GM12878 (cell line): ENCODE results near the gene EPB41L4A. TPM values are rescaled to one million over a fixed set of nuclear protein-coding genes. Genes with fewer than 3 reads are reported as not detected.
A peak's percentile ranks its signal among the peaks of the same experiment; 100 is the strongest.

Experiments
- BCL11A ChIP-seq: IDR thresholded peaks from 2 replicates; pipeline ENCODE4 v1.6.1; 2011; ENCODE audit warnings: low read depth, low read length
- BCLAF1 ChIP-seq: fragments of 450-650 bp; IDR thresholded peaks from 2 replicates; pipeline ENCODE4 v1.6.1; 2017; ENCODE audit warnings: antibody characterized with exemption, mild to moderate bottlenecking, moderate library complexity
- CREM ChIP-seq: IDR thresholded peaks from 2 replicates; pipeline ENCODE4 v1.6.1; 2014; ENCODE audit warnings: antibody characterized with exemption, low read depth
- E2F4 ChIP-seq: IDR thresholded peaks from 2 replicates; pipeline ENCODE4 v1.6.1; 2012; ENCODE audit warnings: low read depth, low read length, improper control_type of control experiment
- EED ChIP-seq: sonication (generic); IDR thresholded peaks from 2 replicates; pipeline ENCODE4 v1.6.1; 2016; ENCODE audit warnings: antibody characterized with exemption, low read depth
- ESRRA ChIP-seq: IDR thresholded peaks from 2 replicates; pipeline ENCODE4 v1.6.1; 2012; ENCODE audit warnings: mild to moderate bottlenecking, low read length, improper control_type of control experiment
- EZH2 ChIP-seq: IDR thresholded peaks from 2 replicates; pipeline ENCODE4 v1.6.1; 2012; ENCODE audit warnings: low read depth, mild to moderate bottlenecking, control low read depth, inconsistent platforms, low read length, borderline replicate concordance; ENCODE audit not compliant: control insufficient read depth
- FOXK2 ChIP-seq: fragments of 450-650 bp; IDR thresholded peaks from 2 replicates; pipeline ENCODE4 v1.6.1; 2017; ENCODE audit warnings: mild to moderate bottlenecking, moderate library complexity
- NFIC ChIP-seq: IDR thresholded peaks from 2 replicates; pipeline ENCODE4 v1.6.1; 2012; ENCODE audit warnings: low read depth, mild to moderate bottlenecking, inconsistent platforms, low read length, moderate library complexity
- PAX8 ChIP-seq: fragments of 450-650 bp; IDR thresholded peaks from 2 replicates; pipeline ENCODE4 v1.6.1; 2017; ENCODE audit warnings: mild to moderate bottlenecking, moderate library complexity
- POLR2AphosphoS2 ChIP-seq: IDR thresholded peaks from 2 replicates; pipeline ENCODE4 v1.6.1; 2011; ENCODE audit warnings: low read depth, mild to moderate bottlenecking, low read length, improper control_type of control experiment, moderate library complexity
- SREBF2 ChIP-seq: IDR thresholded peaks from 2 replicates; pipeline ENCODE4 v1.6.1; 2012; ENCODE audit warnings: mild to moderate bottlenecking, low read length
- STAT1 ChIP-seq: fragments of 450-650 bp; conservative IDR thresholded peaks from 2 replicates; pipeline ENCODE4 v1.6.1; 2014; ENCODE audit warnings: antibody characterized with exemption, mild to moderate bottlenecking
- ZNF217 ChIP-seq: fragments of 450-650 bp; IDR thresholded peaks from 2 replicates; pipeline ENCODE4 v1.6.1; 2017; ENCODE audit warnings: antibody characterized with exemption, mild to moderate bottlenecking
- polyA plus RNA-seq, 11 experiments: library from polyadenylated mRNA; depleted of rRNA in 4 of 11; unstranded in 6 of 11; stranded (reverse) in 5 of 11; fragments of >200 nt; fragmentation: Nextera tagmentation in 4 of 11; fragmentation: Illumina TruSeq in 1 of 11; extraction: Ambion mirVana in 4 of 11; extraction: Trizol in 1 of 11; gene quantifications; 1 replicate in 1 of 11; 2 replicates in 10 of 11; pipeline versions ENCODE4 v1.2.1 to v1.2.3, GENCODE V29; 2011 to 2016; ENCODE audit warnings: inconsistent platforms in 2 of 11, missing spikeins in 2 of 11, low read depth in 1 of 11
- total RNA-seq, 4 experiments: library from RNA; depleted of rRNA in 3 of 4; stranded (reverse); fragments of >200 nt in 3 of 4; fragmentation: Illumina TruSeq in 1 of 4; extraction: Trizol in 1 of 4; gene quantifications; 2 replicates each; pipeline versions ENCODE4 v1.2.1 to v1.2.3, GENCODE V29; 2013 to 2021
- TF ChIP-seq, protein P1 (sequence below): IDR thresholded peaks from 2 replicates; pipeline ENCODE4 v1.6.1; 2011; ENCODE audit warnings: low read depth, mild to moderate bottlenecking, low read length, moderate library complexity, borderline replicate concordance; ENCODE audit errors: extremely low read depth
- TF ChIP-seq, protein P2 (sequence below): fragments of 450-650 bp; IDR thresholded peaks from 2 replicates; pipeline ENCODE4 v1.6.1; 2017; ENCODE audit warnings: mild to moderate bottlenecking, low read depth, inconsistent platforms; ENCODE audit not compliant: poor library complexity, severe bottlenecking
- TF ChIP-seq, protein P3 (sequence below): fragments of 150-350 bp; IDR thresholded peaks from 2 replicates; pipeline ENCODE4 v1.6.1; 2016; ENCODE audit warnings: low read depth, low read length
- TF ChIP-seq, protein P4 (sequence below): IDR thresholded peaks from 2 replicates; pipeline ENCODE4 v1.6.1; 2012; ENCODE audit warnings: low read length, inconsistent platforms

EPB41L4A gene
- total and polyA plus RNA-seq, 10 of the 15 experiments (the other 5 are each of a cell fraction or from before 2014, with no cell fraction given), result 0.10 to 0.67 (median 0.30) TPM

DNA sequence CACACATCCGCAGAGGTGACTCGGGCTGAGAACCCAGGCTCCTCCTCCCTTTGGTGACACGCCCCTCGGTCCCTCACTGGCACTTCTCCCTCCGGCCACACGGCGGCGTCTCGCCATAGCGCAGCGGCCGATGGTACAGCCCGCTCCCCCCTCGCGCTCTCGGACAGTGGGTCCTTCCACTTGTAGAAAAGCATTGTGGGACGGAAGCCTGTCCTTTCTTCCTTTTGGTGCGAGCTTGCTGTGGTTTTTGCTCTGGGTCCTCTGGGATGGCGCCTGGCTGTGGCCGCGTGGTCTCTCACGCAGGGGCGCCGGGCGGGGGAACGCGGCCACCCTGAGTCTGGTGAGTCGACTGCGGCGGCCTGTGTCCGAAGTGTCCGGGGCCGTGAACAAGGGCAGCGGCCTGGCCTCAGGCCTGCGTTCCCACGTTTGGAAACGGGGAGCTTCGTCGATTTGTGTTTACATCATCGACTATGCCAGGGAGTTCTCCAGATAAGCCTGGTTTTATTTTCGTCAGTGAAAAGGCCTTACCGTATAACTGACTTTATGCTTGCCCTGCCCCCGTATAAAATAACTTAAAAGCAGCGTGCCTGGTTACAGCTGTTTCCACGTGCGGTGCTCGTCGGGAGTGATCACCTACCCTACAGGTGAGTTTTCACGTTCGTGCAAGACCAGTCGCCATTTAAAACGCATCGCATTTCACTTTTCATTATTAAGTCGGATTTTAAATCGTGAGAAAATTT, 258.3 kb downstream of the EPB41L4A start (continued):
- TF ChIP-seq POLR2AphosphoS2, result peak; percentile 80; the same call in 1 of the 2 replicates
- no peak for TF ChIP-seq ESRRA
- TF ChIP-seq NFIC, result no peak
- TF ChIP-seq, protein P1, sequence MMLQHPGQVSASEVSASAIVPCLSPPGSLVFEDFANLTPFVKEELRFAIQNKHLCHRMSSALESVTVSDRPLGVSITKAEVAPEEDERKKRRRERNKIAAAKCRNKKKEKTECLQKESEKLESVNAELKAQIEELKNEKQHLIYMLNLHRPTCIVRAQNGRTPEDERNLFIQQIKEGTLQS, result no peak
- TF ChIP-seq E2F4, result peak; percentile 73
- peak; percentile 96 for TF ChIP-seq STAT1
- TF ChIP-seq, protein P2, sequence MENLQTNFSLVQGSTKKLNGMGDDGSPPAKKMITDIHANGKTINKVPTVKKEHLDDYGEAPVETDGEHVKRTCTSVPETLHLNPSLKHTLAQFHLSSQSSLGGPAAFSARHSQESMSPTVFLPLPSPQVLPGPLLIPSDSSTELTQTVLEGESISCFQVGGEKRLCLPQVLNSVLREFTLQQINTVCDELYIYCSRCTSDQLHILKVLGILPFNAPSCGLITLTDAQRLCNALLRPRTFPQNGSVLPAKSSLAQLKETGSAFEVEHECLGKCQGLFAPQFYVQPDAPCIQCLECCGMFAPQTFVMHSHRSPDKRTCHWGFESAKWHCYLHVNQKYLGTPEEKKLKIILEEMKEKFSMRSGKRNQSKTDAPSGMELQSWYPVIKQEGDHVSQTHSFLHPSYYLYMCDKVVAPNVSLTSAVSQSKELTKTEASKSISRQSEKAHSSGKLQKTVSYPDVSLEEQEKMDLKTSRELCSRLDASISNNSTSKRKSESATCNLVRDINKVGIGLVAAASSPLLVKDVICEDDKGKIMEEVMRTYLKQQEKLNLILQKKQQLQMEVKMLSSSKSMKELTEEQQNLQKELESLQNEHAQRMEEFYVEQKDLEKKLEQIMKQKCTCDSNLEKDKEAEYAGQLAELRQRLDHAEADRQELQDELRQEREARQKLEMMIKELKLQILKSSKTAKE, result peak; percentile 87
- peak; percentile 95 for TF ChIP-seq BCLAF1
- peak; percentile 78 for TF ChIP-seq CREM
- peak; percentile 98 for TF ChIP-seq FOXK2
- TF ChIP-seq PAX8, result no peak
- TF ChIP-seq, protein P3, sequence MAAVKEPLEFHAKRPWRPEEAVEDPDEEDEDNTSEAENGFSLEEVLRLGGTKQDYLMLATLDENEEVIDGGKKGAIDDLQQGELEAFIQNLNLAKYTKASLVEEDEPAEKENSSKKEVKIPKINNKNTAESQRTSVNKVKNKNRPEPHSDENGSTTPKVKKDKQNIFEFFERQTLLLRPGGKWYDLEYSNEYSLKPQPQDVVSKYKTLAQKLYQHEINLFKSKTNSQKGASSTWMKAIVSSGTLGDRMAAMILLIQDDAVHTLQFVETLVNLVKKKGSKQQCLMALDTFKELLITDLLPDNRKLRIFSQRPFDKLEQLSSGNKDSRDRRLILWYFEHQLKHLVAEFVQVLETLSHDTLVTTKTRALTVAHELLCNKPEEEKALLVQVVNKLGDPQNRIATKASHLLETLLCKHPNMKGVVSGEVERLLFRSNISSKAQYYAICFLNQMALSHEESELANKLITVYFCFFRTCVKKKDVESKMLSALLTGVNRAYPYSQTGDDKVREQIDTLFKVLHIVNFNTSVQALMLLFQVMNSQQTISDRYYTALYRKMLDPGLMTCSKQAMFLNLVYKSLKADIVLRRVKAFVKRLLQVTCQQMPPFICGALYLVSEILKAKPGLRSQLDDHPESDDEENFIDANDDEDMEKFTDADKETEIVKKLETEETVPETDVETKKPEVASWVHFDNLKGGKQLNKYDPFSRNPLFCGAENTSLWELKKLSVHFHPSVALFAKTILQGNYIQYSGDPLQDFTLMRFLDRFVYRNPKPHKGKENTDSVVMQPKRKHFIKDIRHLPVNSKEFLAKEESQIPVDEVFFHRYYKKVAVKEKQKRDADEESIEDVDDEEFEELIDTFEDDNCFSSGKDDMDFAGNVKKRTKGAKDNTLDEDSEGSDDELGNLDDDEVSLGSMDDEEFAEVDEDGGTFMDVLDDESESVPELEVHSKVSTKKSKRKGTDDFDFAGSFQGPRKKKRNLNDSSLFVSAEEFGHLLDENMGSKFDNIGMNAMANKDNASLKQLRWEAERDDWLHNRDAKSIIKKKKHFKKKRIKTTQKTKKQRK, result no peak
- TF ChIP-seq ZNF217, result no peak
- TF ChIP-seq, protein P4, sequence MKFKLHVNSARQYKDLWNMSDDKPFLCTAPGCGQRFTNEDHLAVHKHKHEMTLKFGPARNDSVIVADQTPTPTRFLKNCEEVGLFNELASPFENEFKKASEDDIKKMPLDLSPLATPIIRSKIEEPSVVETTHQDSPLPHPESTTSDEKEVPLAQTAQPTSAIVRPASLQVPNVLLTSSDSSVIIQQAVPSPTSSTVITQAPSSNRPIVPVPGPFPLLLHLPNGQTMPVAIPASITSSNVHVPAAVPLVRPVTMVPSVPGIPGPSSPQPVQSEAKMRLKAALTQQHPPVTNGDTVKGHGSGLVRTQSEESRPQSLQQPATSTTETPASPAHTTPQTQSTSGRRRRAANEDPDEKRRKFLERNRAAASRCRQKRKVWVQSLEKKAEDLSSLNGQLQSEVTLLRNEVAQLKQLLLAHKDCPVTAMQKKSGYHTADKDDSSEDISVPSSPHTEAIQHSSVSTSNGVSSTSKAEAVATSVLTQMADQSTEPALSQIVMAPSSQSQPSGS, result no peak; the same call in 1 of the 2 replicates
- TF ChIP-seq BCL11A, result peak; percentile 17; the same call in 1 of the 2 replicates
- no peak for TF ChIP-seq EZH2
- TF ChIP-seq EED, result peak; percentile 32; the same call in 1 of the 2 replicates
- TF ChIP-seq SREBF2, result no peak
